Stimulated activated naive CD8-positive, alpha-beta T cell treated with anti-CD3 and anti-CD28 coated beads, Interleukin-15, Interleukin-2, amounts not matched to agents 100 U/mL and 50 U/mL, for 24 hours (primary cell): Measurements from ENCODE around the gene CCDC102A.
"Not testable (repeated sequence)": the region's sequence is repeated elsewhere in the genome, so short reads cannot be mapped to it uniquely, and the experiment has no call there.

Source experiments
- ATAC-seq: fragments of 150-1000 bp; cut with Tn5 transposase; one replicate; pipeline ENCODE4 v1.10.0; 2021
- DNase-seq: peaks from one replicate; pipeline ENCODE4 v3.0.0; 2021

Gene CCDC102A

DNA sequence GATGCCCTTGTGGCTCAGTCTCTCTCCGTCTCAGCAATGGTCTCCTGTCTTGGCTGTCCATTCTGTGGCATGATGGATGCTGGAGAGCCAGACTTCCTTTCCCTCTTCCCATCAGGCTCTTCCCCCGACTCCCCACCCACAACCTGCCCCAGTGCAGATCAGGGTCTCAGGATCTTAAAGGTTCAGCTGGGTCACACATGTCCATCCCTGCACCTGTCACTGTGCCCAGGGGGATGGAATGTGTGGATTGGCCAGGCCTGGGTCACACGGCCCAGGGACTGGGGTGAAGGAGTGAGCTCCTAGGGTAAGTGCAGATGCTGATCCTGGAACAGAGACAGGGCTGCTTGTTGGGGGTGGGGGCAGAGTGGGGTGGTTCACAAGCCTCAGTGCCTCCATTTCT lies 29.1 kb upstream of the CCDC102A start:
- DNase-seq, result no peak
- ATAC-seq, result no peak

DNA sequence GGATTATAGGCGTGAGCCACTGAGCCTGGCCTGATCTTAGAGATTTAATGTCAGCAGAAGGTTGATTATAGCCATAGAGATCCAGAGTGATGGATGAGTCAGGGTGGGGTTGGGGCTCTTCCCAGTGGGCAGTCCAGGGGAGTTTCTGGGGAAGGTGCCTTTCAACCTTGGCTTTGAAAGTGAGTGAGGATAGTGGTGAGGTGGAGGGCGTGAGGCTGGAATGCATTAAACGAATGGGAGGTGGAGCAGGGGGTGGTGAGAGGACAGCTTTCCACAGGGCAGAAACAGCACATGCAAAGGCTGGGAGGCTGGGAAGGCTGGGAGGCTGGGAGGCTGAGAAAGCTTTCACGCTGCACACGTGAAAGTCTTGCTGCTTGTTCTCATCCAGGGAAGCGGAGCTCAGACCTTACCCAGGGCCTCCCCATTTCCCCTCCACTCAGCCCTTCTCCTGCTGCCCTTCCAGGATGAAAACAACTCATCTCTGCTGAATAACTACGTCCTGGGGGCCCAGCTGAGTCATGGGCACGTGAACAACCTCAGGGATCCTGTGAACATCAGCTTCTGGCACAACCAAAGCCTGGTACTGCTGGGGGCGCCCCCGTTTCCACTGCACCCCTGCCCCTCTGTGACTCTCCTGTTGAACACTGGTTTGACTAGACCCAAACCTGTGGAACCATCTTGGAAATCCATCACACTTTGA lies 28.4 kb upstream of the CCDC102A start:
- ATAC-seq (no peak), DNase-seq (no peak)

DNA sequence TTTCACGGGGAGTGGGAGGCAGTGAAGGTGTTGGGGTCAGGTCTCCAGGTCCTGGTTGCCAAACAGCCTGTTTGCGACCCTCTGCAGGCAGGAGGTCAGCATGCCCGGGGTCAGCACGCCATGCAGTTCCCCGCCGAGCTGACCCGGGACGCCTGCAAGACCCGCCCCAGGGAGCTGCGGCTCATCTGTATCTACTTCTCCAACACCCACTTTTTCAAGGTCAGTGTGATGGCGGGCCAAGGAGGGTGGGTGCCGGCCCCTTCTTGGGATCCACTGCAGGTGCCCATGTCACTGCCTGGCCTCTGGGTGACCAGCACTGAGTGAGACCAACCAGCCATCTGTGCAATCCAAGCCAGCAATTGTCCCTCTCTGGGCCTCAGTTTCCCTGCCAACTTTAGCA lies 27.4 kb upstream of the CCDC102A start:
- DNase-seq (no peak), ATAC-seq (no peak)

DNA sequence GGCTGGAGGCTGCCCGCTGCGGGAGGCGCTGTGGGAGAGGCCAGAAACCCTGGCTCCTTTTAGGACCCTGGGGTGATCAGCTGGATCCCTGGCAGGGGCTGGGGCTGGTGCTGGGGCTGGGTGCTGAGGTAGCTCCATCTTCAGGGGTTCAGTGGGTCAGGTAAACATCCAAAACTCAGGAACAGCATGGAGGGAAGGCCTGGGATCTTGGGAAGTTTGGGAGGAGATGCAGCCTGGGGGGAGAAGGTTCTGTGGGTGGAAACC lies 27.0 kb upstream of the CCDC102A start:
- DNase-seq (no peak), ATAC-seq (no peak)

DNA sequence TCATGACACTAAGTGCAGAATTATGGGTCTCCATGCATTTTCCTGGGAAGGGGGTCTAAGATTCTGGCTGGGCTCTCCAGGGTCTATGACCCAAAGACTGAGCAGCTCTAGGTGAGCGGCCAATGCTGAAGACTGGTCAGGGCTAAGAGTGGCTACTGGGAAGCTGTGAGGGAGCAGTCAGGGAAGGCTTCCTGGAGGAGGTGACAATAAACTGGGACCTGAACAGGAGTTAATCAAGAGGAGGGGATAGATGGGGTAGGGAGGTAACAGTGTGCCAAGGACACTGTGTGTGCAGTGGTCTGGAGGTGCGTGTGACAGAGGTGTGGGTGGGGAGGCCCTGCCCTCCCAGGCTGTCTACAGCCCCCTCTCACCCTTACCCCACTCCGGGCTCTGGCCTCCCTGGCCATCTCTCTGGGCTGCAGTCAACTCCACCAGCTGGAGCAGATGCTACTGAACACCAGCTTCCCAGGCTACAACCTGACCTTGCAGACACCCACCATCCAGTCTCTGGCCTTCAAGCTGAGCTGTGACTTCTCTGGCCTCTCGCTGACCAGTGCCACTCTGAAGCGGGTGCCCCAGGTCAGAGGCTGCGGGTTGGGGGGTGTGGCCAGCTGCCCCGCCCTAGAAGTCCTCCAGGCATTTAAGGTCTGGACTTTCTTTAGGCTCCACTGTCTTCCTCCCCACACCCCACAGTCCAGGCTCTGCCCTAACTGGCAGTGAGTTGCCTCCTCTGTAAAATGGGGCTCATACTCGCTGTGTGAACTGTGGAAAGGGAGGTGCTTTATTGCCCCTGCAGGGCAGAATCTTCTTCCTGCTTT lies 26.5 kb upstream of the CCDC102A start:
- no peak for ATAC-seq
- DNase-seq, result no peak

DNA sequence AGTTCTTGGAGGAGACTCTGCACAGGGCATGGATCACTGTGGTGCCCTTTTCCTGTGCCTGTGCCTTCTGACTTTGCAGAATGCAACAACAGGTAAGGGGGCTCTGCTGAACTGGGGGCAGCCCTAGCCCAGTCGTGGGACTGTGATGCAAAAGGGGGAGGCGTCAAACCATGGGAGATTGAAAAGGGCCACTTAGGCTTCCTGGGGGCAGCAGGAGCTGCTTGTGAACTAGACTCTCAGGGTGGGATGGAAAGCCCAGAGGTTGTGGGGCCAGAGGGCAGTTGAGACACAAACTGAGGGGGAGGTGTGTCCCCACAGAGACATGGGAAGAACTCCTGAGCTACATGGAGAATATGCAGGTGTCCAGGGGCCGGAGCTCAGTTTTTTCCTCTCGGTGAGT lies 25.7 kb upstream of the CCDC102A start:
- ATAC-seq (no peak), DNase-seq (no peak)

DNA sequence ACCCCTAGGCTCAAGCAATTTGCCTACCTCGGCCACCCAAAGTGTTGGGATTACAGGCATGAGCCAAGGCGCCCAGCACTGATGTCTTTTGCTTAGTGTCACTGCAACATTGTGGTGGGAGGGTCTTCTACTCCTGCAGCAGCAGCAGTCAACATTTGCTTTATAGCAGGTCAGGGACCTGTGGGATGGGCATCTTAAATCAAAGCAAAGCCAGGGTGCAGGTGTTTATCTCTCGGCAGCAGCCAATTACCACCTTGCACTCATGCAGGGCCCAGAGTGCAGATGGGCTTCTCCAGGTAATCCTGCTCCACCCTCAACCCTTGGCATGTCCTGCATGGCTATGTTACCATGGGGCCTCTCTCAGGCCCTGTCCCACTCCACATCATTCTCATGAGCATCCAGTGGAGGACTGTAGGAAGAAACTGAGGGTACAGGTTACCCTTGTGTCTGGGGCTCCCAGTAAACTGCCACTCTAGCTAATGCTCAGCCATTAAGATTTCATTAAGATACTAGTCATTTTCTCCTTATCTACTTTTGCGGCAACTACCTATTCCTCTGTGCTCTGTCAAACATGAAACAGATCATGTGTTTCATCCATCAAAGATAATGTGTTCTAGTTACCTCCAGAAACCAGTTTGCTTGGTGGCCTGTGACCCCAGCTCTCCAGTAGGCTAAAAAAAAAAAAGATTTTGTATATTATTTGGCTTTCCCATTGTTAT lies 22.9 kb upstream of the CCDC102A start:
- no peak for ATAC-seq
- DNase-seq, result no peak

DNA sequence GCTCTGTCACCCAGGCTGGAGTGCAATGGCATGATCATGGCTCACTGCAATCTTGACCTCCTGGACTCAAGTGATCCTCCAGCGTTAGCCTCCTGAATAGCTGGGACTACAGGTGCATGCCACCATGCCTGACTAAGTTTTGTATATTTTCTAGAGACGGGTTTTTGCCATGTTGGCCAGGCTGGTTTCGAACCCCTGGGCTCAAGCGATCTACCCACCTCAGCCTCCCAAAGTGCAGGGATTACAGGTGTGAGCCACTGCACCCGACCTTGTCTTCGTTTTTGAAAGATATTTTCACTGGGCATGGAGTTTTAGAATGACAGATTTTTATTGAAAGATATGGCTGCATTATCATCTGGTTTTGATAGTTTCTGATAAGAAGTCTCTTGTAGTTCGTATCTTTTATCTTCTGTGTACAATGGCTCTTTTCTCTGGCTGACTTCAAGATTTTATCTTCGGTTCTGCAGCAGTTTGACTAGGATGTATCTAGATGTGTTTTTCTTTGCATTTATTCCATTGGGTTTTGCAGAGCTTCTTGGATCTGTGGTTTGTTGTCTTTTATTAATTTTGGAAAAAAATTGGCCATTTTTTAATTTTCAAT lies 20.7 kb upstream of the CCDC102A start:
- ATAC-seq, result no peak
- no peak for DNase-seq

DNA sequence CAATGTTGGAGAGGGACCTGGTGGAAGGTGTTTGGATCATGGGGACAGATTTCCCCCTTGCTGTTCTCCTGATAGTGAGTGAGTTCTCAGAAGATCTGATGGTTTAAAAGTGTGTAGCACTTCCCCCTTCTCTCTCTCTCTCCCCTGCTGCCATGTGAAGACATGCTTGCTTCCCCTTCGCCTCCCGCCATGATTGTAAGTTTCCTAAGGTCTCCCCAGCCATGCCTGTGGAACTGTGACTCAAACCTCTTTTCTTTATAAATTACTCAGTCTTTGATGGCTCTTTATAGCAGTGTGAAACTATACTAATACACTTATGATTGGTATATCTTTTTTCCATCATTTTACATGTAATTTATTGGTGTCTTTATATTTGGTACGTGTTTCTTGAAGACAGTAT lies 19.5 kb upstream of the CCDC102A start:
- no peak for DNase-seq
- peak; percentile 46 for ATAC-seq

DNA sequence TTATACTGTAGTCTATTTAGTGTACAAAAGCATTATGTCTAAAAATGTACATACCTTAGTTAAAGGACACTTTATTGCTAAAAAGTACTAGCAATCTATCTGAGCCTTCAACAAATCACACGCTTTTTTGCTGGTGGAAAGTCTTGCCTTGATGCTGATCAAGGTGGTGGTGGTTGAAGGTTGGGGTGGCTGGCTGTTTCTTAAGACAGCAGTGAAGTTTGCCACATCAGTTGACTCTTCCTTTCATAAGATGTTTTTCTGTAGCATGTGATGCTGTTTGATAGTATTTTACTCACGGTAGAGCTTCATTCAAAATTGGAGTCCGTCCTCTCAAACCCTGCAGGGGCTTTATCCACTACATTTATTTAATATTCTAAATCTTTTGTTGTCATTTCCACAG lies 14.7 kb upstream of the CCDC102A start:
- no peak for ATAC-seq
- DNase-seq, result no peak

DNA sequence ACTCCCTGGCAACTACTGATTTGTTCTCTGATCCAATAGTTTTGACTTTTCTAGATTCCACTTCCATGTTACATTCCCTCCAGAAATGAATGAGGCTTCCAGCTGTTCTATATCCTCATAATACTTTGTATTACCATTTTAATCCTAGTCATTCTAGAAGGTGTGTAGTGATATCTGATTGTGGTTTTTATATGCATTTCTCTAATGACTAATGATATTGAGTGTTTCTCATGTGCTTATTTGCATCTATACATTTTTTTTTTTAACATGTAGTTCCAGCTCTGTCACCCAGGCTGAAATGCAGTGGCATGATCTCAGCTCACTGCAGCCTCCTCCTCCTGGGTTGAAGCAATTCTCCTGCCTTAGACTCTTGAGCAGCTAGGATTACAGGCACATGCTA lies 13.4 kb upstream of the CCDC102A start:
- DNase-seq (no peak), ATAC-seq (no peak)

DNA sequence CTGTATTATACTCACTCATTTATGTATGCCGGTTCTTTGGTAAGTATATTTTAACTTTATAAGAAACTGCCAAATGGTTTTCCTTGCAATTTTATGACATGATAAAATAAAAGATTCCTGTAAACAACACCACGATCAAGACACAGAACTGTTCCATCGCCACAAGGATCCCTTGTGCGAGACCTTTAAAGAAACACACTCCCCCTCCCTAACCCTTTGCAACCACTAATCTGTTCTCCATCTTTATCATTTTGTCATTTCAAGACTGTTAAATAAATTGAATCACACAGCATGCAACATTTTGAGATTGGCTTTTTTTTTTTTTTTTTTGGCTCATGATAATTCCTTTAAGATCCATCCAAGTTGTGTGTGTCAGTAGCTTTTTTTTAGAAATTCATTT lies 12.0 kb upstream of the CCDC102A start:
- ATAC-seq (no peak), DNase-seq (no peak)

DNA sequence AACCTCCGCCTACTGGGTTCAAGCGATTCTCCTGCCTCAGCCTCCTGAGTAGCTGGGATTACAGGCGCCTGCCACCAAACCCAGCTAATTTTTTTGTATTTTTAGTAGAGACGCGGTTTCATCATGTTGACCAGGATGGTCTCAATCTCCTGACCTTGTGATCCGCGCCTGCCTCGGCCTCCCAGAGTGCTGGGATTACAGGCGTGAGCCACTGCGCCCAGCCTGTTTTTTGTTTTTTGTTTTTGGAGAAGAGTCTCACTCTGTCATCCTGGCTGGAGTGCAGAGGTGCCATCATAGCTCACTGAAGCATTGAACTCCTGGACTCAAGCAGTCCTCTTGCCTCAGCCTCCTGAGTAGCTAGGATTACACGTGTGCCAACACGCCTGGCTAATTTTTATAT lies 11.2 kb upstream of the CCDC102A start:
- DNase-seq, ATAC-seq: not testable (repeated sequence)

DNA sequence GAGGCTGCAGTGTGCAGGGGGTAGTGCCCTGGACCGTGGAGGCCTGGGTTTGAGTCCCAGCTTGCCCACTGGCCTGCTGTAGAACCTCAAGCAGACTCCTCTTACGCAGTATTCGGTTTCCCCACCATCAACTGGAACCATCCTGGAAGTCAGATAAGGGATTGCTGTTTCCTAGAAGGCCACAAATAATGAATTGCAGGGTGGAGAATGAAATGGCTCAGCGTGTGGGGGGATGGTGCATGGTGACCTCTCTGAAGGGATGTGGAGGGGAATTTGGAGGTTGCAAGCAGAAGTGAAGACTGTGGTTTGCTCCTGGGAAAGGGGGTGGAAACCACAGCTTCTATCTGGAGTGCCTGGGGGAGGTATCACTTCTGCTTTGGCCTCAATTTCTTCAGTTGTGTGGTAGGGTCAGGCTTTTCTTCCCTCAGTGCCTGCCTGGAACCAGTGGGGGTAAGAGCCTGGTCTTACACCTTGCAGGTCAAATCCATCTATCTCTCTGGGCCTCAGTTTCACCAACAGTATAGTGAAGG lies 7.8 kb upstream of the CCDC102A start:
- peak; percentile 62 for ATAC-seq

DNA sequence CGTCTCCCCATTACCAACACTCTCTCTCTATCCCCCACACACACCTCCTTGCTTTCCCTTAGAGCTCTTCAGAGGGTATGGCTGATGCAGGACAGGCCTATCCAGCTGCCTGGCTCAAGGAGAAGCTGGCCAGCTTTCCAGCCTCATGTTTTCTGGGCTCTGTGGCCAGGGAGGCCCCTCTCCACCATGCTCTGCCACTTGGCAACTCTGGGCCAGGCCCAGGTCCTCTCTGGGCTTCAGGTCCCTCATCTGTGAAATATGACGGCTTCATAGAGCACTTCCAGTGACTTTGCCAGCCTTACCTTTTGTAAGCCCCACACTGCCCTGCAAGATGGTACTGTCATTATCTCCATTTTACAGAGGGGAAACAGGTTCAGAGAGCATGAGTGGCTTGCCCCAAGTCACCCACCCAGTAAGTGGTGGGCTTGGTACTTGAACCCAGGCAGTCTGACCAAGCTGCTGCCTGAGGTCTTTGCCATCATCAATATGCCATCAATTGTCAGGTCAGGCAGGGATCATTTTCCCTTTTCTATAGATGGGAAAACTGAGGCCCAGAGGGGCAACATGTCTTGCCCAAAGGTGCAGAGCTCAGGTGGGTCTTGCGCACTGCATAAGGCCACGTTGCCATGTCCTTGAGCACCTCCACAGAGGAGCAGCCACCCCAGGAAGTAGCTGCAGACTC lies 5.5 kb upstream of the CCDC102A start:
- DNase-seq, result peak; percentile 2
- no peak for ATAC-seq

More for the DNA sequence above, 7.8 kb upstream of the CCDC102A start:
- DNase-seq, result peak; percentile 53

DNA sequence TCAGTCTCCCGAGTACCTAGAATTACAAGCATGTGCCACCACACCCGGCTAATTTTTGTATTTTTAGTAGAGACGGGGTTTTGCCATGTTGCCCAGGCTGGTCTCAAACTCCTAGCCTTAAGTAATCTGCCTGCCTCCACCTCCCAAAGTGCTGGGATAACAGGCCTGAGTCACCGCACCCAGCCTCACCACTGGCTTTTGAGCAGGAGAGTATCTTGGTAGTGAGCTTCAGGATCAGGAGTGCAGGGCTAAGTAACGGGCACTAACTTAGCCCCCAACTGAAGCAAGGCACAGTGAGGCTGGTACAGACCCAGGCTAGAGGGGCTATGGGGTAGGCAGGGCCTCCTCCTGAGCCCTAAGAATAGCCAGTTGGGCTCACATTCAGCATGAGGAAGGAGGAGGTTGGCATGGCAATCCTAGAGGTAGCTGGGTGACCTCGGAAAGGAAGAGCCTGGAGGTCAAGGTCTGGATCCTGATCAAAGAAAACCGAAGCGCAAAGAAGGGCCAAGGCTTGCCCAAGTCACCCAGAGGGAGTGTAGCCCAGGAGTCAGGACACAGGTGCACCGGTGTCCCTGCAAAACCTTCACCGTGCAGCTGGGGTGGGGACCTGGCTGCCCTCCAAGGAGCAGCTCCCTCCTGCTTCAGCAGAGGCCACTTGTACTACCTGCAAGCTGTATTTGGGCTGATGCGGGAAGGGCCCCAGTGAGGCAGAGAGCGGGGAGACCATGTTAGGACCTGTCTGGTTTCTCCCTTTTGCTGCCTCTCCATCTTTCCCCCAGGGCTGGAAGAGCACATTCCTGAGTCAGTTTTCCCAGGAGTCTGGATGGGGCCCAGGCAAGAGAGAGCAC lies 4.8 kb upstream of the CCDC102A start:
- peak; percentile 6 for DNase-seq
- no peak for ATAC-seq

DNA sequence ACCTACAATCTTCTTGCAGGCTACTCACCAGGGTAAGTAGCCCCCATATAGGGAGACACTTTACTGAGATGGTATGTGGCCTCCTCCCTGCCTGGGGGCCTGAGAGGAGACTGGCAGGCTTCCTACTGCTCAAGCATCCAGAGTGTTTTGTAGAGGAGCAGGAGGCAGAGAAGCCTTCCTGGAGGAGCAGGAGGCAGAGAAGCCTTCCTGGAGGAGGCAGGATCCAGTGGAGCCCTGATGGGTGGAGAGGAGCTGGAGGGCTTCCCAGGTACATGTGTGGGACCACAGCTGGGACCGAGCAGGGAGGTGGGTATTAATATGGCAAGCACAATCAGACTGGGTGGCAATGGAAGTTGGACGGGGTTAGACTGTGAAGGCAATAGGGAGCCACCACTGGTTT lies 4.0 kb upstream of the CCDC102A start:
- peak; percentile 2 for DNase-seq
- no peak for ATAC-seq

DNA sequence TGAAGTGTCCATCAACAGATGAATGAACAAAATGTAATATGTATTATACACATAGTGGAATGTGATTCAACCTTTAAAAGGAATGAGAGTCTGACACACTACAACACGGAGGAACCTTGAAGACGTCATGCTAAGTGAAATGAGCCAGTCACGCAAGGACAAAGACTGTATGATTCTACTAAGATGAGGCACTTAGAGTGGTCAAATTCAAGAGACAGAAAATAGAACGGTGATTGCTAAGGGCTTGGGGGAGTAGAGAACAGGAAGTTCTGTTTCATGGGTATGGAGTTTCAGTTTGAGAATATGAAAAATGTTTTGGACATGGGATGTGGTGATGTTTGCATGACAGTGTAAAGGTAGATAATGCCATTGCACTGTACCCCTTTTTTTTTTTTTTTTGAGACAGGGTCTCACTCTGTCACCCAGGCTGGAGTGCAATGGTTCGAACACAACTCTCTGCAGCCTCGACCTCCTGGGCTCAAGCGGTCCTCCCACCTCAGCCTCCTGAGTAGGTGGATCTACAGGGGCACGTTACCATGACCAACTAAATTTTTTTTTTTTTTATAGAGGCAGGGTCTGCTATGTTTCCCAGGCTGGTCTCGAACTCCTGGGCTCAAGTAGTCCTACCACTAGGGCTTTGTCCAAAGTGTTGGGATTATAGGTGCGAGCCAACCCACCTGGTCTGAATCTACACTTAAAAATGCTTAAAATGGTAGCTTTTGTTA lies 2.9 kb upstream of the CCDC102A start:
- DNase-seq (peak; percentile 7), ATAC-seq (peak; percentile 31)

DNA sequence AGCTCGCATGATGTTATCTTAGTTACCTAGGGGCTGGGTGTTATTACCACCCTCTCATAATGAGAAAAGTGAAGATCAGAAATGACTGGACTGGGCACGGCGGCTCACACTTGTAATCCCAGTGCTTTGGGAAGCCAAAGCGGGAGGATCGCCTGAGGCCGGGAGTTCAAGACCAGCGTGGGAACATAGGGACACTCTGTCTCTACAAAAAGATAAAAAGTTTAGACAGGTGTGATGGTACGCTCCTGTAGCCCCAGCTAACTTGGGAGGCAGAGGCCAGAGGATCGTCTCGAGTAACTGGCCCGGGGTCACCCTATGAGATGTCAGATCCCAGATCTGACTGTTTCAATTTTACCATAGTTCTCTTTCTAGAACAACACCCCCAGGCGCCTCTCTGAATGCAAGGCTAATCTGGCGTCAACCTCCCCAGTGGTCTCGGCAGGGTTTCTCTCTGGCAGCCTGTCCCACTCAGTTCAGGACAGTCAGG lies 1.9 kb upstream of the CCDC102A start:
- DNase-seq, result peak; percentile 48
- ATAC-seq, result peak; percentile 12

DNA sequence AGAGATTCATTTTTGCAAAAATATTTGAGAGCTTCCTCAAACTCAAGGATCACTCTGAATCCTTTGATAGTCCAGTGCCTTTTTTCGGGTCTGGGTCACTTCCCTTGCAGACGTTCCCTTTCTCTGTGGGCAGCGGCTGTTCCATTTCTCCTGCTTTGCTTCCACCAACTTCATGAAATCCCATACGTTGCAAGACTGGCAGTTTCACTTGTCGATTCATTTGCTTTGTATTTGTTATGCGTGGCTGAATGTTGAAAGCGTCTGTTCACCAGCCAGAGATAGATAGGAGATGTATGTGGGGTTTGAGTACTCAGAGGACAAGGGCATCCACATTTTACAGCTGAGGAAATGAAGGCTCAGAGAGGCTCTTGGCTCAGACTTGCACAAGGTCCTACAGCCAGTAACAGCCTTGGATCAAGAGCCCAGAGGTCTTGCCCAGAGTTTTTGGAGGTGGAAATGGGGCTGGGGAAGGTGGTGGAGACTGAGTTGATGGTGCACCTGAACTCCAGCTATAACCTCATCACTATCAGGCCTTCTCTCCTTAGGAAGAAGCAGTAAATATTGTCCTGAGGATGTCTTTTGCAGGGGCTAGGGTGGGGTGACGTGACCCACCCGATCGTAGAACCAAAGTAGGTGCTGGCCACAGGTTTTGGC lies 1.3 kb upstream of the CCDC102A start:
- peak; percentile 11 for DNase-seq
- ATAC-seq, result no peak
